ENCODE data around the gene PXYLP1.

Gene PXYLP1

DNA sequence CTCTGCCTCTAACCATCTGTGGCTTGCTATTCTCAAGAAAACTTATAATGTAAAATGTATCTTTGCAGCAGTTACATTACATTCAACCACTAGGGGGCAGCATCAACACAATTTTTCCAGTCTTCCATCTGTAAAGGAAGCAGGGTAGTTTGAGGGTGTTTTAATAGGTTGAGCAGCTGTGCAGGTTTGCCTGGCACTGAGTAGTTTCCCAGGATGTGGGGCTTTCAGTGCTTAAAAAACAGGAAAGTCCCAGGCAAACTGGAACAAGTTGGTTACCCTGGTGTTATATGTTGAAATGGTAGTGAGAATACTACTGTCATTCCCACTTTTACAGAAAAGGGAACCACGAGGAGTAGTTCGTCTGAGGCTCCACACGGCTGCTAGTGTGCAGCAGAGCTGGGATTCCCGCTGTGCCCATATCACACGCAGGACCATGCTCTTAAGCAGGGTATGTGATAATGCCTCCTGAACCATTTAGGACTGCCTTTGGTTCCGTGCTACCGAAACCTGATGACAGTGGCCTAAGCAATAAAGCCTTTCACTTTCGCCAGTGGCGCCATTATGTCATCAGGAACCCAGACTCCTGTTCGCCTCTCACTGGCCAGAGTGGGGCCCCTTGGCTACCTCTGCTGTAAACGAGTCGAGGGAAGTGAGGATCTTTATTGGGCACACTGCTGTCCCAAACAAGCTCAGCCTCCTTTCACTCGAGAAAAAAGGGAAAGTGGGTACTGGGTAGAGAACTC is 72.0 kb downstream of the PXYLP1 start:
- TF ChIP-seq TAF1 (IDR thresholded peaks at IDR 0.05; ENCODE audit: low read depth) (no peak), YY1 (IDR thresholded peaks at IDR 0.05; ENCODE audit: low read depth) (no peak), EGR1 (IDR thresholded peaks at IDR 0.05) (no peak), RAD21 (IDR thresholded peaks at IDR 0.05; ENCODE audit: low read depth) (peak; percentile 83), EP300 (IDR thresholded peaks at IDR 0.05; ENCODE audit: borderline replicate concordance) (no peak), TEAD4 (IDR thresholded peaks at IDR 0.05) (no peak)
- TF ChIP-seq, protein P1, sequence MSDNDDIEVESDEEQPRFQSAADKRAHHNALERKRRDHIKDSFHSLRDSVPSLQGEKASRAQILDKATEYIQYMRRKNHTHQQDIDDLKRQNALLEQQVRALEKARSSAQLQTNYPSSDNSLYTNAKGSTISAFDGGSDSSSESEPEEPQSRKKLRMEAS (IDR thresholded peaks at IDR 0.05) = no peak
- TF ChIP-seq, protein P2, sequence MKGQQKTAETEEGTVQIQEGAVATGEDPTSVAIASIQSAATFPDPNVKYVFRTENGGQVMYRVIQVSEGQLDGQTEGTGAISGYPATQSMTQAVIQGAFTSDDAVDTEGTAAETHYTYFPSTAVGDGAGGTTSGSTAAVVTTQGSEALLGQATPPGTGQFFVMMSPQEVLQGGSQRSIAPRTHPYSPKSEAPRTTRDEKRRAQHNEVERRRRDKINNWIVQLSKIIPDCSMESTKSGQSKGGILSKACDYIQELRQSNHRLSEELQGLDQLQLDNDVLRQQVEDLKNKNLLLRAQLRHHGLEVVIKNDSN (IDR thresholded peaks at IDR 0.05) = no peak

DNA sequence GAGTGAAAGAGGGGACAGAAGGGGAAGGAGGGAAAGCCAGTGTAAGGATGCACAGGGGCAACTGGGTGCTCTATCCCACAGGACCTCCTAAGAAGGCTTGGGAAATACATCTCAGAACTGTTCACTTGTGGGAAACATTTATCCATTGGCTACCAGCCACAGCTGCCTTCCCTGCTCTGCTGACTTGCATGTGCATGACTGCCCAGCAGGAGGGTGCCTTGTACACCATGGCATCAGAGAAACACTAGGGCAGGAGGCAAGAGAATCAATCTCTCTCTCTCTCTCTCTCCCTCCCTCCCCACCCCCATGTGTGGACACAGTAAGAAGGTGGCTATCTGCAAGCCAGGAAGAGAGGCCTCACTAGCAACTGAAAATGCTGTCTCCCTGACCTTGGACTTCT is 73.8 kb downstream of the PXYLP1 start:
- TF ChIP-seq TAF1 (IDR thresholded peaks at IDR 0.05; ENCODE audit: low read depth) = no peak
- no peak for TF ChIP-seq TCF12 (IDR thresholded peaks at IDR 0.05; ENCODE audit: low read depth)
- TF ChIP-seq, protein P3, sequence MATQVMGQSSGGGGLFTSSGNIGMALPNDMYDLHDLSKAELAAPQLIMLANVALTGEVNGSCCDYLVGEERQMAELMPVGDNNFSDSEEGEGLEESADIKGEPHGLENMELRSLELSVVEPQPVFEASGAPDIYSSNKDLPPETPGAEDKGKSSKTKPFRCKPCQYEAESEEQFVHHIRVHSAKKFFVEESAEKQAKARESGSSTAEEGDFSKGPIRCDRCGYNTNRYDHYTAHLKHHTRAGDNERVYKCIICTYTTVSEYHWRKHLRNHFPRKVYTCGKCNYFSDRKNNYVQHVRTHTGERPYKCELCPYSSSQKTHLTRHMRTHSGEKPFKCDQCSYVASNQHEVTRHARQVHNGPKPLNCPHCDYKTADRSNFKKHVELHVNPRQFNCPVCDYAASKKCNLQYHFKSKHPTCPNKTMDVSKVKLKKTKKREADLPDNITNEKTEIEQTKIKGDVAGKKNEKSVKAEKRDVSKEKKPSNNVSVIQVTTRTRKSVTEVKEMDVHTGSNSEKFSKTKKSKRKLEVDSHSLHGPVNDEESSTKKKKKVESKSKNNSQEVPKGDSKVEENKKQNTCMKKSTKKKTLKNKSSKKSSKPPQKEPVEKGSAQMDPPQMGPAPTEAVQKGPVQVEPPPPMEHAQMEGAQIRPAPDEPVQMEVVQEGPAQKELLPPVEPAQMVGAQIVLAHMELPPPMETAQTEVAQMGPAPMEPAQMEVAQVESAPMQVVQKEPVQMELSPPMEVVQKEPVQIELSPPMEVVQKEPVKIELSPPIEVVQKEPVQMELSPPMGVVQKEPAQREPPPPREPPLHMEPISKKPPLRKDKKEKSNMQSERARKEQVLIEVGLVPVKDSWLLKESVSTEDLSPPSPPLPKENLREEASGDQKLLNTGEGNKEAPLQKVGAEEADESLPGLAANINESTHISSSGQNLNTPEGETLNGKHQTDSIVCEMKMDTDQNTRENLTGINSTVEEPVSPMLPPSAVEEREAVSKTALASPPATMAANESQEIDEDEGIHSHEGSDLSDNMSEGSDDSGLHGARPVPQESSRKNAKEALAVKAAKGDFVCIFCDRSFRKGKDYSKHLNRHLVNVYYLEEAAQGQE (IDR thresholded peaks at IDR 0.05; ENCODE audit: low read depth) = no peak
- no peak for TF ChIP-seq TEAD4 (IDR thresholded peaks at IDR 0.05)

DNA sequence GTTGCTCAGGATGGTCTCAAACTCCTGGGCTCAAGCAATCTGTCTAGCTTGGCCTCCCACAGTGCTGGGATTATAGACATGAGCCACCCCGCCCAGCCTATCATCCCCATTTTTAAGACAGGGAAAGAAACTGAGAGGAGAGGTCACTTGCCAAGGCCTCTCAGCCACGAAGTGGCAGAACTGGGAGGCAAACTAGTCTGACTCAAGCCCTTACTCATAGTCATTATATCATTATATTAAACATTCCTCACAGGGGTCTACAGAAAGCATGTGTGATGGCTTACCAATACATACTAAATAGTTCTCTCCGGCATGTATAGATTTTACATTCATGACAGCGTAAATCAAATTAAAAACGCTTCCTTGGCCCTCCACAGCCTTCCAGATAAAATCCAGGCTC is 74.7 kb downstream of the PXYLP1 start:
- TF ChIP-seq, protein P1 (IDR thresholded peaks at IDR 0.05) = no peak
- TF ChIP-seq, protein P2 (IDR thresholded peaks at IDR 0.05) = no peak
- TF ChIP-seq TCF12 (IDR thresholded peaks at IDR 0.05; ENCODE audit: low read depth) (no peak), EP300 (IDR thresholded peaks at IDR 0.05; ENCODE audit: borderline replicate concordance) (no peak), NFIC (IDR thresholded peaks at IDR 0.05) (no peak), EGR1 (IDR thresholded peaks at IDR 0.05) (no peak), ZBTB7A (IDR thresholded peaks at IDR 0.05; ENCODE audit: low read depth) (no peak)
- TF ChIP-seq, protein P3 (IDR thresholded peaks at IDR 0.05; ENCODE audit: low read depth) = no peak

DNA sequence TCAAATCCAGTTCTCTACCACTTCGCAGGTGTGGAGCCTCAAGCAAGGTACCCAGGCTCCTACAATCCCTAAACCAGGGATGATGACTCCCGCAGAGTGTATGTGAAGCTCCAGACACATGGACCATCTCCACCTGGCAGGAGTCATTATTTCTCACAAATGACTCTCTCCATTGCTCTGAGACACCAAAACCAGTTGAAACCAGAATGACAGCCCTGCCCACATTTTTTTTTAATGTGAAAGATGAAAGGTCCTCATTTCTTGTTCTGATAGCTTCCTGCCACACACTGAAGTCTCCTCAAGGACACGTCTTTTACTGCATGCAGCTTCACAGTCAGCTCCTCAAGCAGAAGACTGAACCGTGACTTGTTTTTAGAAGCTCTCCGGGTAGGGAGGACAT is 75.3 kb downstream of the PXYLP1 start:
- TF ChIP-seq, protein P2 (IDR thresholded peaks at IDR 0.05) = no peak
- TF ChIP-seq CEBPB (IDR thresholded peaks at IDR 0.05) (no peak), TAF1 (IDR thresholded peaks at IDR 0.05; ENCODE audit: low read depth) (no peak), NFIC (IDR thresholded peaks at IDR 0.05) (no peak), TCF12 (IDR thresholded peaks at IDR 0.05; ENCODE audit: low read depth) (no peak), RAD21 (IDR thresholded peaks at IDR 0.05; ENCODE audit: low read depth) (no peak), TEAD4 (IDR thresholded peaks at IDR 0.05) (no peak), FOXM1 (IDR thresholded peaks at IDR 0.05; ENCODE audit: borderline replicate concordance, low read depth) (no peak), EP300 (IDR thresholded peaks at IDR 0.05; ENCODE audit: borderline replicate concordance) (no peak), EGR1 (IDR thresholded peaks at IDR 0.05) (no peak), ZBTB7A (IDR thresholded peaks at IDR 0.05; ENCODE audit: low read depth) (no peak), CREB1 (IDR thresholded peaks at IDR 0.05; ENCODE audit: low read depth) (no peak), YY1 (IDR thresholded peaks at IDR 0.05; ENCODE audit: low read depth) (no peak)
- TF ChIP-seq, protein P3 (IDR thresholded peaks at IDR 0.05; ENCODE audit: low read depth) = no peak
- TF ChIP-seq, protein P1 (IDR thresholded peaks at IDR 0.05) = no peak
